ENCODE results near the gene CYP2C18.

Gene CYP2C18

DNA sequence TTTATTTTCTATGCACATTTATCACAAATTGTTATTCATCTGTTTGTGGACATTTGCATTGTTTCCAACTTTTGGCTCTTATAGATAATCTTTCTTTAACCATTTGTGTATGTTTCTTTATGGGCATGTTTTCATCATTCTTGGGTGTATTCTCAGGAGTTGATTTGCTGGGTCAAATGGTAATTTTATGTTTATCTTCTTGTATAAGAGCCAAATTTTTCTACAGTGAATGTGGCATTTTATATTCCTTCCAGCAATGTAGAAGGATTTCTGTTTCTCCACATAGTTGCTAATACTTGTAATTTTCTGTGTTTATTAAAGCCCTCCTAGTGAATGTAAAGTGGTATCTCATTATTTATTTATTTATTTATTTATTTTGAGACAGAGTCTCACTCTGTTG lies 100.7 kb downstream of the CYP2C18 start:
- DNase-seq (ENCODE audit: low read depth), result no peak

DNA sequence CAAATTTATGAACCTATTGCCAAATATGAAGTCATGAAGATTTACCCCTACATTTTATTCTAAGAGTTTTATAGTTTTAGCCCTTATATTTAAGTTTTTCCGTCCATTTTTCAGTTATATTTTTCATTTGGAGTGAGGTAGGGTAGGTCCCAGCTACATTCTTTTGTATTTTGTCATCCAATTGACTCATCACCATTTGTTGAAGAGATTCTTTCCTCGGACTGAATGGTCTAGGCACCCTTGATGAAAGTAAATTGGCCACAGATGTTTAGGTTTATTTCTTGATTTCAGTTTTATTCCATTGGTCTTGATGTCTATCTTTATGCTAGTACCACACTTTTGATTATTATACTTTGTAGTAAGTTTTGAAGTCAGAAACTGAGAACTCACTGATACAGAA lies 101.7 kb downstream of the CYP2C18 start:
- DNase-seq (ENCODE audit: low read depth), result no peak
- TF ChIP-seq, protein P1, sequence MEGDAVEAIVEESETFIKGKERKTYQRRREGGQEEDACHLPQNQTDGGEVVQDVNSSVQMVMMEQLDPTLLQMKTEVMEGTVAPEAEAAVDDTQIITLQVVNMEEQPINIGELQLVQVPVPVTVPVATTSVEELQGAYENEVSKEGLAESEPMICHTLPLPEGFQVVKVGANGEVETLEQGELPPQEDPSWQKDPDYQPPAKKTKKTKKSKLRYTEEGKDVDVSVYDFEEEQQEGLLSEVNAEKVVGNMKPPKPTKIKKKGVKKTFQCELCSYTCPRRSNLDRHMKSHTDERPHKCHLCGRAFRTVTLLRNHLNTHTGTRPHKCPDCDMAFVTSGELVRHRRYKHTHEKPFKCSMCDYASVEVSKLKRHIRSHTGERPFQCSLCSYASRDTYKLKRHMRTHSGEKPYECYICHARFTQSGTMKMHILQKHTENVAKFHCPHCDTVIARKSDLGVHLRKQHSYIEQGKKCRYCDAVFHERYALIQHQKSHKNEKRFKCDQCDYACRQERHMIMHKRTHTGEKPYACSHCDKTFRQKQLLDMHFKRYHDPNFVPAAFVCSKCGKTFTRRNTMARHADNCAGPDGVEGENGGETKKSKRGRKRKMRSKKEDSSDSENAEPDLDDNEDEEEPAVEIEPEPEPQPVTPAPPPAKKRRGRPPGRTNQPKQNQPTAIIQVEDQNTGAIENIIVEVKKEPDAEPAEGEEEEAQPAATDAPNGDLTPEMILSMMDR (IDR thresholded peaks at IDR 0.05; ENCODE audit: control insufficient read depth, extremely low read depth, insufficient read depth), result no peak
- no peak overlapping the region for H3K4me3 ChIP-seq (ENCODE audit: low read depth, low read length)

More for the DNA sequence above, 100.7 kb downstream of the CYP2C18 start:
- no peak overlapping the region for H3K4me3 ChIP-seq (ENCODE audit: low read depth, low read length)
- TF ChIP-seq, protein P1 (IDR thresholded peaks at IDR 0.05; ENCODE audit: control insufficient read depth, extremely low read depth, insufficient read depth), result no peak
